Left hindlimb (tissue), 1 donor: ENCODE data around the gene NOCT.
"Not testable (repeated sequence)": the region's sequence is repeated elsewhere in the genome, so short reads cannot be mapped to it uniquely, and the experiment has no call there.

Experiments
- DNase-seq: peaks from one replicate; pipeline ENCODE4 v3.0.0-alpha.2; 2018

Gene NOCT

DNA sequence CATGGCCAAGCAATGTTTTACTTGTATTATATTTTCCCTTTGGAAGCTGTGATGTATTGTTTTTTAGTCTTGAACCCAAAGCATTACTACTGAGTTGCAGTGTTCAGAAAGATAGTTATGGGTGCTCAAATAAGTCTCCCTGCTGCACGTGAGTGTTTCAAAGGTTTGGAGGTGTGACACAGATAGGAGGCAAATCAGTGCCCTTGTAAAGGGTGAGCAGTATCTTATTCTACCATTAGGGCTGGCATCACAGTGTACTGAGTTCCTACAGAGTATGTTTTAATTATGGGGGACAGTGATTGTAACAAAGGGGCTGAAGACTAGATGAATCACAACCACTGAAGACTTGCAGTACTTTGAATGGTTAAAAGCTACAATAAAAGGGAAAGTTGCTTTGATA is 38.3 kb downstream of the NOCT start:
- DNase-seq = no peak

GRCh38 chr4:139054791-139055505 is 39.4 kb downstream of the NOCT start:
- no peak for DNase-seq

- not testable (repeated sequence) for DNase-seq
These were observed 43.4 kb downstream of the NOCT start for GRCh38 chr4:139059026-139059425.

DNA sequence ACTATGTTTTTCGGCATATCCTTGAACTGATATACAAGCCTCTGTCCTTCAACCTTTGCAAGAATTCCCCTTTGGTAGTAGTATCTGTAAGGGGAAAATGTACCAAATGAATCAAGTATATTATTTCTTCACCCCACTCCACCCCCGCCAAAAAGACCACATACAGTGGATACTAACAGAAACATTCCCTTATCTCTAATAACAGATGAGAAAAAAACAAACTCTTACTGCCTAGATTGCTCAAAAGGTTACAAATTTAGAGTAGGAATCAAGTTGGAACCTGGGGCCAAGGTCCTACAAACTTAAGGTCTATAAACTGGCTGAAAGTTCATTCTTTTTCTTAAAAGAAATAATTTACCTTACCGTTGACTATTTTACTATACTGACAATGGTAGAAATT is 45.0 kb downstream of the NOCT start:
- no peak for DNase-seq

DNA sequence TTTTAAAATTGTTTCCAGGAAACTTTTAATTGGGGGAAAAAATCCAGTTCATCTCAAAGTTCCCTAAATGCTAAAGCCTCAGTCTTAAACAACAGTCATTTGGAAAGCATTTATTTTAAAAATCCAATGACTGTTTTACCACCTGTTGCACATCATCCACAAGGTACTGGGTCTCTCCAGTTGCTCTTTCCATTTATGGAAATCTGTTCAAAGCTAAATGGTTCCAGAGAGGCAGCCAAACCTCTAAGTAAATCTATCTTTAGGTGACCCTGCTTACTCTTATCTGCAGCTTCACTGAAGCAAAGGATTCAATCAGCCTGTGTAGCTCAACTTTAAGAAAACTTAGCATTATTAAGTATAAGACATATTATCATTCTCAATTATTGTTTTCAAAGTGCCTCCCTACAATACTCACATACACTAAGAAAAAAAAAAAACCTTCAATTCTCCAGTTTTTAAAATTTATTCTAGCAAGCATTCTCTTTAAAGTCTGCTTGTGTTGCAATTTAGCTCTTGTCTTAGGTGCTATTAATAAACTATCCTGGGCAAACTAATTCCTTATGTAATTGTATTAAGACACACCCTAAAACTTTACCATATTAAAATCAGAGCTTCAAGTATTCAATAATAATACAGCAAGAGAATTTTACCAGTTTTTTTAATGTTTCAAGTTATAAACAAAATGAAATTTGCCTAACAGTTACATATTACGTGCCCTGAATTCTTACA is 60.6 kb downstream of the NOCT start:
- no peak for DNase-seq

- no peak for DNase-seq
These were observed 62.2 kb downstream of the NOCT start for GRCh38 chr4:139077567-139078355.

DNA sequence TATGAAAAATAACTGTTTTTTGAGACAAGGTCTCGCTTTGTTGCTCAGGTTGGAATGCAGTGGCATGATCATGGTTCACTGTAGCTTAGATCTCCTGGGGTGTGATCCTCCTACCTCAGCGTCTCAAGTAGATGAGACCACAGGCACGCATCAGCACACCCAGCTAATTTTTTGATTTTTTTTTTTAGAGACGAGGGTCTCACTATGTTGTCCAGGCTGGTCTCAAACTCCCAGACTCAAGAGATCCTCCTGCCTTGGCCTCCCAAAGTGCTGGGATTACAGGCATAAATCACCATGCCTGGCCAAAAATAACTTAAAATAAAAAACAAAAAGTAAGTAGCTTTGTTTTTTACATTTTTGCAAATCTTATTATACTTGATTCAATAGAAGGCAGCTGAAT is 63.3 kb downstream of the NOCT start:
- DNase-seq = no peak

DNA sequence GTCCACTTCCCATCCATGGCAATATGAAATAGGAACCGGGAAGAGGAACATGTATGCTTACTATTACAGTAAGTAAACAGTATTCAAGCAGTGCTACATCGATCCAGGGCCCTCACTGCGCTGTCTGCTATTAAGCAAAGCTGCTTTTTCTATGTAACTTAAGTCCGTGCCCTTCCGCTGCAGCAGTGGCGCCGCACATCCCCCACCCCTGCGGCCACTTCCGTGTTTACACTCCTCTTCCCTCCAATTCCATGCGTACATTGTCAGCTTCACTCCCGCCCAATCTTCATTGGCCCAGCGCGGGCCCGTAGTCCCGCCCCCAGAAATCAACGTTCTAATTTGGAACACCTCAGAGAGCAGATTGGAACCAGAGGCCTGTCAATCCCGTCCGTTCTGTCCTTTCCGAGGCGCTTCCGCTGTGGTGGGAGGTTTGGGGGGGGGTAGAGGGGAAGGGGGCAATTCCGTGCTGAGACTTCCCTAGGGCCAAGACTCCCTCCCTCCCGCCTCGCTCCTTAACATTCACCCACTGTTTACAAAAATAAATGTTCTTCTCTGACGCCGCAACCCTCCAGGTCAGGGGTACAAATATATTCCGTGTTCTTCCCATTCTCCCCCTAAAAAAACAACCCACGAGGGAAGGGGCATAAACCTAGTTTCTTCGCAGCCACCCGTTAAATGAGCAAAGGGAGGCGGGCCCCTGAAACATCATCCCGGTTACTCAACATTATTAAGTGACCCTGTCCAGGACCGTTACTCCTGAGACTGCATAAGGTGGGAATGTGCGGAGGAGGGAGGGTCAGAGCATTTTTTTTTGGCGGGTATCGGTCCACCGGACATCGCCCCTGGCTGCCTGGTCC is 67.4 kb downstream of the NOCT start:
- peak; percentile 98 for DNase-seq

DNA sequence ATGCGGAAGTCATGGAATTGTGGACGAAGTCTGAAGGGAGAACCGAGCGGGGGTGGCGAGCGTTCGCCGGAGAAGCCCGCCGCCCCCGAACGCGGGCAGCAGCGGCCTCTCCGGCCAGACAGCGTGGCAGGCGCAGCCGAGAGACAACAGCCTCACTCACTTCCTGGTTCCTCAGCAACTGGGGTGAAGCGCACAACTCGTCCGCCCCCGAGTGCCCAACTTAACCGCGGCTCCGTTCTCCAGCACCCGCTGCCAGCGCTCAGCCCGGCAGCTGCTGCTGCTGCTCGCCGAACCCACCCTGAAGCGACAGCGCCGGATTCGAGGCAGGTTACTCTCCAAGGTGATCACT is 68.0 kb downstream of the NOCT start:
- DNase-seq = no peak

DNA sequence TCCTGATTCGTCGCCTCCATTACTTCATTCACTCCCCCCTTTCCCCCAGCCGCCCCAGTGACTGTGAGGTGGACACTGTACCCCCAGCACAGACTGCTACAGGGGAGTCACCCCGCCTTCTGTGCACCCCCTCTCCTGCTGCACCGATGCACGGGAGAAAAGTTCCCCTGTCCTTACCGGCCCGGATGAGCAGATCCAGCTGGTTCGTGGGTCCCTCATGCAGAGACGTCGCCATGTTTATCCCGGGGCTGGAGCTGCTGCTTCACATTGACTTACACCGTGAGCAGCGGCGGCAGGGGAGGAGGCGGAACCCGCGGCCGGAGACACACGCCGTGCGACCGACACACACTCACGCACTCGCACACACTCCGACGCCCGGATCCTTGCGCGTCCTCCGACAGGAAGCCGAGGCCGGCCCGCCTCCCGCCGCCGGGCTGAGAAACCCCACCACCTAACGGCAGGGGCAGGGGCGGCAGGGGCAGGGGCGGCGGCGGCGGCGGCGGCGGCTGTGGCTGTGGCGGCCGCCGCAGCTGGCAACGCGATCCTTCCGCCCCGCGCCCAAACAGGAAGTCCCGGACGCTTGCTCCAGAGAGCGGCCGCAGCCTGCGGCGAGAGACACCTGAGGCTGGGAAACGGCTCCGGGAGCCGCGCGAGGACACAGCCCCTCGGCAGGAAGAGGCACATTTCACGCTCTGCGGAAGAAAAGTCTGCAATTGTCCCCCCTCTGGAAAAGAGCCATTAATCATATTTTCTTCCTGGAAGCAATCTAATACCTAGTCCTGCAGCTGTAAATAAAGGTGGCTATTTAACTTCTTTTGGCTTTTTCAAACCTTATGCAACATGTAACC is 68.6 kb downstream of the NOCT start:
- DNase-seq = peak; percentile 95

GRCh38 chr4:139084804-139085093 is 69.2 kb downstream of the NOCT start:
- no peak for DNase-seq

- DNase-seq = no peak
These were observed 69.6 kb downstream of the NOCT start for GRCh38 chr4:139085141-139085540.

- DNase-seq = no peak
These were observed 76.7 kb downstream of the NOCT start for GRCh38 chr4:139092271-139092670.
